Measurements from ENCODE around the gene SRD5A1.

The SRD5A1 gene

GRCh38 chr5:6595405-6595804 lies 37.8 kb upstream of the SRD5A1 start:
- POLR2A ChIA-PET (ENCODE audit: low non-redundant PET) = no interaction called here
- CTCF ChIA-PET = no interaction called here
- no peak overlapping the region for H3K27ac ChIP-seq
- TF ChIP-seq, protein P1, sequence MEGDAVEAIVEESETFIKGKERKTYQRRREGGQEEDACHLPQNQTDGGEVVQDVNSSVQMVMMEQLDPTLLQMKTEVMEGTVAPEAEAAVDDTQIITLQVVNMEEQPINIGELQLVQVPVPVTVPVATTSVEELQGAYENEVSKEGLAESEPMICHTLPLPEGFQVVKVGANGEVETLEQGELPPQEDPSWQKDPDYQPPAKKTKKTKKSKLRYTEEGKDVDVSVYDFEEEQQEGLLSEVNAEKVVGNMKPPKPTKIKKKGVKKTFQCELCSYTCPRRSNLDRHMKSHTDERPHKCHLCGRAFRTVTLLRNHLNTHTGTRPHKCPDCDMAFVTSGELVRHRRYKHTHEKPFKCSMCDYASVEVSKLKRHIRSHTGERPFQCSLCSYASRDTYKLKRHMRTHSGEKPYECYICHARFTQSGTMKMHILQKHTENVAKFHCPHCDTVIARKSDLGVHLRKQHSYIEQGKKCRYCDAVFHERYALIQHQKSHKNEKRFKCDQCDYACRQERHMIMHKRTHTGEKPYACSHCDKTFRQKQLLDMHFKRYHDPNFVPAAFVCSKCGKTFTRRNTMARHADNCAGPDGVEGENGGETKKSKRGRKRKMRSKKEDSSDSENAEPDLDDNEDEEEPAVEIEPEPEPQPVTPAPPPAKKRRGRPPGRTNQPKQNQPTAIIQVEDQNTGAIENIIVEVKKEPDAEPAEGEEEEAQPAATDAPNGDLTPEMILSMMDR (conservative IDR thresholded peaks at IDR 0.05; ENCODE audit: low read depth) = no peak
- DNase-seq (ENCODE audit: low spot score) = no peak

GRCh38 chr5:6596388-6596787 lies 36.9 kb upstream of the SRD5A1 start:
- no peak for DNase-seq (ENCODE audit: low spot score)
- TF ChIP-seq, protein P1 (conservative IDR thresholded peaks at IDR 0.05; ENCODE audit: low read depth) = no peak
- H3K27ac ChIP-seq = no peak overlapping the region
- CTCF ChIA-PET = no interaction called here
- POLR2A ChIA-PET (ENCODE audit: low non-redundant PET) = no interaction called here

- no peak overlapping the region for H3K27ac ChIP-seq
- CTCF ChIA-PET = no interaction called here
- TF ChIP-seq, protein P1 (conservative IDR thresholded peaks at IDR 0.05; ENCODE audit: low read depth) = no peak
- POLR2A ChIA-PET (ENCODE audit: low non-redundant PET) = no interaction called here
- no peak for DNase-seq (ENCODE audit: low spot score)
Observed at GRCh38 chr5:6597557-6597956, 35.7 kb upstream of the SRD5A1 start.

DNA sequence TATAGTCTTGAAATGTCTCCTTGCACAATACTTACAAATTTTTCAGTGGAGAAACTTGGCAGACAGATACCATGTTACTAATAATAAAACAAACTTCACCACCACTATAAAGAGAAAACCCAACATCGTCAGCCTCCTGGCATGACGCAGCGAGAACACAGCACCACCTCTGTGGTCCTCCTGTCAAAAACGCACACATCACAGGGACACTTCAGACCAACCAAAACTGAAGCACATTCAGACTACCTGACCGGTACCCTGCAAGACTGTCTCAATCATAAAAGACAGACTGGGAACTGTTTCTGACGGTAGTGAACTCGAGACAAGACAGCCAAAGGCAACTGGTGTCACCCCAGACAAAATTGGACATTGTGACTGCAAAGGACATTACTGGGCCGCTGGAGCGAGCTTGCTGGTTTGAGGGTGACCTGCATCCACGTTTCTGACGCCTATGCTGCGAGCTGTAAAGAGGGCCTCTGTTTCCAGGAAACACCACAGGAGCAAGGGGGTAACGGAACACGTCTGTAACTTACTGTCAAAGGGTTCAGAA lies 34.8 kb upstream of the SRD5A1 start:
- H3K27ac ChIP-seq = 0 out of 2 replicates have a peak overlapping the region, but pooled peaks have one; percentile 2
- TF ChIP-seq, protein P1 (conservative IDR thresholded peaks at IDR 0.05; ENCODE audit: low read depth) = no peak
- DNase-seq (ENCODE audit: low spot score) = no peak
- ChIA-PET CTCF (no interaction called here), POLR2A (ENCODE audit: low non-redundant PET) (no interaction called here)

GRCh38 chr5:6599739-6600138 lies 33.5 kb upstream of the SRD5A1 start:
- TF ChIP-seq, protein P1 (conservative IDR thresholded peaks at IDR 0.05; ENCODE audit: low read depth) = no peak
- DNase-seq (ENCODE audit: low spot score) = no peak
- CTCF ChIA-PET = no interaction called here
- H3K27ac ChIP-seq = no peak overlapping the region
- POLR2A ChIA-PET (ENCODE audit: low non-redundant PET) = no interaction called here

- POLR2A ChIA-PET (ENCODE audit: low non-redundant PET) = no interaction called here
- no peak for DNase-seq (ENCODE audit: low spot score)
- TF ChIP-seq, protein P1 (conservative IDR thresholded peaks at IDR 0.05; ENCODE audit: low read depth) = no peak
- CTCF ChIA-PET = no interaction called here
- no peak overlapping the region for H3K27ac ChIP-seq
Observed at GRCh38 chr5:6601271-6601670, 32.0 kb upstream of the SRD5A1 start.

- ChIA-PET CTCF (interaction anchor here (0.6 kb wide), 1 partner anchor 19 kb away, joined by 3 read pairs; no protein-coding TSS in a partner anchor), POLR2A (ENCODE audit: low non-redundant PET) (no interaction called here)
- TF ChIP-seq, protein P1 (conservative IDR thresholded peaks at IDR 0.05; ENCODE audit: low read depth) = no peak
- no peak overlapping the region for H3K27ac ChIP-seq
- DNase-seq (ENCODE audit: low spot score) = no peak
Observed at GRCh38 chr5:6601816-6602215, 31.4 kb upstream of the SRD5A1 start.
